Kidney (tissue), 14 donors: ENCODE results near the gene CDKN2A. TPM values are rescaled to one million over a fixed set of nuclear protein-coding genes. Genes with fewer than 3 reads are reported as not detected.

Experiments used
- DNase-seq, 5 donors: peaks; one replicate each; pipeline ENCODE4 v3.0.0-alpha.2; 2013 to 2020
- FAIRE-seq: peaks from 2 replicates; lab custom pipeline; 2012; peaks lifted over from hg19 to GRCh38; lab: Jason Lieb, UNC
- H3K27ac ChIP-seq, 2 donors: one replicate each; pipeline ENCODE4 v1.7.0; 2013; ENCODE audit warnings: low read depth in 2 of 2, low read length in 2 of 2, inconsistent platforms in 1 of 2
- H3K27me3 ChIP-seq: one replicate; pipeline ENCODE4 v1.7.1; 2013; ENCODE audit warnings: low read length, inconsistent platforms; ENCODE audit not compliant: control insufficient read depth, insufficient read depth
- H3K36me3 ChIP-seq, 3 donors: one replicate each; pipeline versions ENCODE4 v1.7.0 to v1.7.1; 2013; ENCODE audit warnings: low read length in 3 of 3, control low read depth in 1 of 3, inconsistent platforms in 1 of 3; ENCODE audit not compliant: insufficient read depth in 3 of 3, control insufficient read depth in 2 of 3
- H3K4me1 ChIP-seq, 3 donors: one replicate each; pipeline versions ENCODE4 v1.7.0 to v1.7.1; 2013; ENCODE audit warnings: low read length in 3 of 3, inconsistent platforms in 1 of 3, low read depth in 1 of 3; ENCODE audit not compliant: control insufficient read depth in 2 of 3, insufficient read depth in 2 of 3
- H3K4me3 ChIP-seq, 3 donors: one replicate each; pipeline versions ENCODE4 v1.7.0 to v1.8.1; 2013; ENCODE audit warnings: low read length in 3 of 3, control low read depth in 1 of 3, inconsistent platforms in 1 of 3
- H3K9ac ChIP-seq, 3 donors: one replicate each; pipeline versions ENCODE4 v1.7.0 to v1.7.1; 2013; ENCODE audit warnings: low read length in 3 of 3, control low read depth in 1 of 3, inconsistent platforms in 1 of 3
- H3K9me3 ChIP-seq, 3 donors: one replicate each; pipeline versions ENCODE4 v1.7.0 to v1.7.1; 2013; ENCODE audit warnings: low read length in 3 of 3, control low read depth in 1 of 3, inconsistent platforms in 1 of 3; ENCODE audit not compliant: control insufficient read depth in 2 of 3, insufficient read depth in 1 of 3
- intact Hi-C: fragments of 100-400 bp; cut with DNase I; formaldehyde crosslinking; loops from one replicate; pipeline ENCODE4 v1.11.1; 2022
- polyA plus RNA-seq: library from polyadenylated mRNA; stranded (reverse); fragments of 350-450 nt; fragmentation: Illumina TruSeq; extraction: RNeasy Lipid Tissue Mini Kit (QIAGEN cat#74804); gene quantifications from one replicate; pipeline ENCODE4 v1.2.3, GENCODE V29; 2014; ENCODE audit warnings: low read depth, low replicate concordance; ENCODE audit not compliant: insufficient read depth
- total RNA-seq: library from RNA; stranded (reverse); fragmentation: NEBNext Ultra II Directional; extraction: Animal tissue kit (Norgen Biotek cat#: 25700); gene quantifications from one replicate; pipeline ENCODE4 v1.2.1, GENCODE V29; 2021
- TF ChIP-seq, protein P1 (sequence below): IDR thresholded peaks from 3 replicates; pipeline ENCODE4 v1.5.1; 2012; ENCODE audit warnings: mild to moderate bottlenecking, moderate library complexity, borderline replicate concordance; ENCODE audit not compliant: insufficient read depth; ENCODE audit errors: extremely low read depth
- donor health status: control.
- donor health status: control.
- donor health status: control.
- donor health status: control.
- donor health status: control.
- donor health status: DM: yes; HTN: yes; CAD: no.
- donor health status: Normal renal cell carcinoma (clear cell type).

The CDKN2A gene
- total and polyA plus RNA-seq, 2 donors from 2014 or later = 4.1 TPM; not detected in 1

- Histone ChIP-seq H3K9me3 (no peaks in the 10 kb centered on the region), H3K4me3 (no peak overlapping the region), H3K27ac (no peak overlapping the region), H3K4me1 (no peaks in the 10 kb centered on the region), H3K36me3 (no peaks in the 10 kb centered on the region), H3K27me3 (no peaks in the 10 kb centered on the region), H3K9ac (no peak overlapping the region)
- TF ChIP-seq, protein P1, sequence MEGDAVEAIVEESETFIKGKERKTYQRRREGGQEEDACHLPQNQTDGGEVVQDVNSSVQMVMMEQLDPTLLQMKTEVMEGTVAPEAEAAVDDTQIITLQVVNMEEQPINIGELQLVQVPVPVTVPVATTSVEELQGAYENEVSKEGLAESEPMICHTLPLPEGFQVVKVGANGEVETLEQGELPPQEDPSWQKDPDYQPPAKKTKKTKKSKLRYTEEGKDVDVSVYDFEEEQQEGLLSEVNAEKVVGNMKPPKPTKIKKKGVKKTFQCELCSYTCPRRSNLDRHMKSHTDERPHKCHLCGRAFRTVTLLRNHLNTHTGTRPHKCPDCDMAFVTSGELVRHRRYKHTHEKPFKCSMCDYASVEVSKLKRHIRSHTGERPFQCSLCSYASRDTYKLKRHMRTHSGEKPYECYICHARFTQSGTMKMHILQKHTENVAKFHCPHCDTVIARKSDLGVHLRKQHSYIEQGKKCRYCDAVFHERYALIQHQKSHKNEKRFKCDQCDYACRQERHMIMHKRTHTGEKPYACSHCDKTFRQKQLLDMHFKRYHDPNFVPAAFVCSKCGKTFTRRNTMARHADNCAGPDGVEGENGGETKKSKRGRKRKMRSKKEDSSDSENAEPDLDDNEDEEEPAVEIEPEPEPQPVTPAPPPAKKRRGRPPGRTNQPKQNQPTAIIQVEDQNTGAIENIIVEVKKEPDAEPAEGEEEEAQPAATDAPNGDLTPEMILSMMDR = no peak
- DNase-seq (no peak), FAIRE-seq (no peak)
- intact Hi-C loops = no loop called here
These were observed 62.8 kb downstream of the CDKN2A start for GRCh38 chr9:21931428-21931827.

DNA sequence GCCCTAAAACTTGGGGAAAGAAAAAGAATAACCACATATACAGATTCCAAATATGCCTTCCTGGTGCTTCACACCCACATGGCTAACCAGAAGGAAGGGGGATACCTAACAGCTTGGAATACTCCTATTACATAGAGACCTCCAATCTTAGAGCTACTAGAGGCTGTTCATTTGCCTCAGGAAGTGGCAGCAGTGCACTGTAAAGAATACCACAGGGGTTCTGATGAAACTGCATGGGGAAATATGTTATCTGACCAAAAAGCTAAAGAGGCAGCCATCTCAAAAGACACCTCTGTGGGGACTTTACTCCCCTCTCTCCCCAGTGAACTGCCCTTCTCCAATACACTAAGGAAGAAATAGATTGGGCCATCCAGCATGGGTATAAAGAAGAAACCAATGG lies 66.4 kb downstream of the CDKN2A start:
- no peaks in the 10 kb centered on the region for H3K36me3 ChIP-seq
- no peak for DNase-seq
- no peaks in the 10 kb centered on the region for H3K9me3 ChIP-seq
- TF ChIP-seq, protein P1 = no peak
- intact Hi-C loops = no loop called here
- H3K4me1 ChIP-seq = no peaks in the 10 kb centered on the region
- H3K27me3 ChIP-seq = no peaks in the 10 kb centered on the region
- no peak overlapping the region for H3K27ac ChIP-seq
- H3K4me3 ChIP-seq = no peak overlapping the region
- no peak overlapping the region for H3K9ac ChIP-seq
- FAIRE-seq = no peak

GRCh38 chr9:21923694-21924093 lies 70.5 kb downstream of the CDKN2A start:
- no peak for FAIRE-seq

More at GRCh38 chr9:21923694-21924093, 70.5 kb downstream of the CDKN2A start:
- Histone ChIP-seq H3K36me3 (no peaks in the 10 kb centered on the region), H3K9me3 (no peaks in the 10 kb centered on the region), H3K27ac (no peak overlapping the region), H3K27me3 (no peaks in the 10 kb centered on the region), H3K4me1 (no peaks in the 10 kb centered on the region), H3K9ac (no peak overlapping the region), H3K4me3 (no peak overlapping the region)
- TF ChIP-seq, protein P1 = no peak
- intact Hi-C loops = no loop called here
- DNase-seq = no peak
